HG03442 (cell line): ENCODE measurements around the gene BAIAP2L2.

Source experiments
- ATAC-seq: cut with Tn5 transposase; IDR thresholded peaks from one replicate; pipeline ENCODE4 v1.9.1; 2021; ENCODE audit warnings: mild to moderate bottlenecking, moderate library complexity; ENCODE audit not compliant: unreplicated experiment

BAIAP2L2 gene

GRCh38 chr22:38069372-38070249 lies 40.9 kb downstream of the BAIAP2L2 start:
- no peak for ATAC-seq

- ATAC-seq = no peak
Observed at GRCh38 chr22:38068641-38069371, 41.7 kb downstream of the BAIAP2L2 start.

DNA sequence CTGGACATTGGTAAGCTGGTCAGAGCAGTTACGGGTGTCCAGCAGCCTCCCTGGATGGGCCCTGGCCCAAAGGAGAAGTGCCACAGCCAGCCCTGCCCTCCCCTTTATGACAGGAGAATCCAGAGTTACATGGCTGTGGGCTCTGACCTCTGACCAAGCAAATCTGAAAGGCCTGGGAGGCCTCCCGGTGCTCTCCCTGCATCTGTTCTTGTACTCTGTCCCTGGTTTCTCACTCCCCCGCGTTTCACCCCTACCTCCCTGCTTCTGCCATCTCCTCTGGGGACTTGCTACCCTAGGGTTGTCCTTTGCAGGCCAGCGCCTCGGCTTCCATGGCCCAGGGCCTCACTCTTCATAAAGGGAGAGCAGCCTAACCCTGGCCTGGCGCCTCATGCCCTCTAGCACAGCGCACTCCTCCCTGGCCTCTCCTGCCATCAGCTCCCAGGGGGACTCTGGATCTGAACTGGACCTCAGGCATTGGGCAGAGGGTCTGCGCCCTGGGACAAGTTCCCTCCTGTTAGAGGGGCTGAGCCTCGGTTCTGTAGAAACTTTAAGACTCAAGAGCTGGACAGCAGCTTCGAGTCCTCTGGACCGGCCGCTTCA lies 42.6 kb downstream of the BAIAP2L2 start:
- no peak for ATAC-seq

DNA sequence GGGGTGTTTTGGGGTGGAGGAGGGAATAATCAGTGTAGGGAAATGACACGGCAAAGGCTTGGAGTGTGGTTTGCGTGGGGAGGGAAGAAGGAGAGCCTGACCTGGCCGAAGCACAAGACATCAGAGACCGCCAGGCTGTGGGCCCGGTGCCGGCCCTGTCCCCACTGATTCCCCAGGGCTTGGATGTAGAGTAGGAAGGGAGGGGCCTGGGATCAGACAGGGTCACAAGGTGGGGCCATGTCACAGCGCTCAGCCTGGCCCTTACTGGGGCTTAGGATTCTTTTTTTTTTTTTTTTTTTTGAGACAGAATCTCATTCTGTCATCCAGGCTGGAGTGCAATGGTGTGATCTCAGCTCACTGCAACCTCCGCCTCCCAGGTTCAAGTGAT lies 43.5 kb downstream of the BAIAP2L2 start:
- ATAC-seq = no peak

DNA sequence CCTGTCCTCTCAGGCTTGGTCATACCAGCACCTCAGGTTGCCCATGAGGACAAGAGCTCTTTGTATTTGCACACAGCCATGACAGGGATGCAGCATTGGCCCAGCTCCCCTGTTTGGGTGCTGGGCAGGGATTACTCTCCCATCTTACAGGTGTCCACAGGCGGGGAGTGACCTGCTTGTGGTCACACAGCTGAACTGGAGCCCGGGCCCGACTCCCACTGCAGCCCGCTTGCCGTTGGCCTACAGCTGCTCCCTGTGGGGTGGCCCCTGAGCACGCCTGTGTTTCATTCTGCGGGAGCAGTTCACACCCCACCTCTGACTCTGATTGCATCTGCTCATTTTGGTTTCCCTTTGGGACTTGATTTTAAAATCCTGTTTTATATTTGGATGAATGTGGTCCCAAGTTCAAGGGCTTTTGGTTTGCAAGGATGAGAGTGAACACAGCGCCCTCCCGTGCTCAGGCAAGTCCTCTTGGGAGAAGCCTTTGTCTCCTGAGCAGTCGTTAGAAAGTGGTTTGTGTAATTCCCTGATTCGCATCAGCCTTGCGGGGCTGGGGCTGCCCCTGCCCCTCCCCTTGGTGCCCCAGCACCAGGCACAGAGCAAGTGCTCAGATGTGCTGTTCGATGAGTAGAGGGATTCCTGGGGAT lies 44.0 kb downstream of the BAIAP2L2 start:
- no peak for ATAC-seq

DNA sequence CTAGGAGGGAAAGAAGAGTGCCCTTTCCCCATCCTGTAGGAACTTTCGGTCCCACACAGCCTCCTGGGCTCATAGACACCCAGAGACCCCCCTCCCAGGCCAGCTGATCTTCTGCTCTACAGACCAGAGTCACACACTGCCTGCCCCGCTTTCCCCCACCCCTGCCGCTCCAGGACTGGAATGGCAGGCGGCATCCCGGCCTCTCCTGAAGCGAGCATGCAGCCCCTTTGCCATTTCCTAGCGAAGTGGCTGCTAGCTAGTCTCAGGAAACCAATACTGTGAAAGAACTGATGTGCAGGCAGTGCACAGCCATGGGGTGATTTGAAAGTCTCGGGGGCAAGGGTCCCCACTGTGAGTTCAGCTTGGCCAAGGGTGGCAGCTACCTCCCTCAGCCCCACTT lies 44.9 kb downstream of the BAIAP2L2 start:
- no peak for ATAC-seq

DNA sequence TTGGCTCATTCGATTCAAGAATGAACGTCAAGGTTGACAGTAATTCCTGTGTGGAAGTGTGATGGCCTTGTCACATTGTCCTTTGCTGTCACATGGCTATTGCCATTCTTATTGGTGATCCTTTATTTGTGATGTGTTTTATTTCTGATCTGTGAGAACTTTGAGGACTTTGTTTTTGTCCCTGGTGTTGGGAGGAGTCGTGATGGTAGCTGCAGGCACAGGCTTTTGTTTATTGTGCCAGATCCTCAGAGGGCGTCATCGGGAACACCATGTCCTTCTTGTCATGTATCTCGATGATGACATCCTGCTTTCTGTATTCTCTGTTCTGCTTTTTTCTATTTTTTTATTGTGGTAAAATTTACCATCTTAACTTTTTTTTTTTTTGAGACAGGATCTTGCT lies 47.7 kb downstream of the BAIAP2L2 start:
- ATAC-seq = no peak

GRCh38 chr22:38056969-38057891 lies 53.3 kb downstream of the BAIAP2L2 start, which contains the start of gene PICK1:
TSS of gene PICK1 (plus strand) at chr22:38057404. CDS start at chr22:38057810, 406 bp downstream.
- ATAC-seq = no peak

- ATAC-seq = peak; percentile 47
Observed at GRCh38 chr22:38051900-38052862, 58.3 kb downstream of the BAIAP2L2 start.

DNA sequence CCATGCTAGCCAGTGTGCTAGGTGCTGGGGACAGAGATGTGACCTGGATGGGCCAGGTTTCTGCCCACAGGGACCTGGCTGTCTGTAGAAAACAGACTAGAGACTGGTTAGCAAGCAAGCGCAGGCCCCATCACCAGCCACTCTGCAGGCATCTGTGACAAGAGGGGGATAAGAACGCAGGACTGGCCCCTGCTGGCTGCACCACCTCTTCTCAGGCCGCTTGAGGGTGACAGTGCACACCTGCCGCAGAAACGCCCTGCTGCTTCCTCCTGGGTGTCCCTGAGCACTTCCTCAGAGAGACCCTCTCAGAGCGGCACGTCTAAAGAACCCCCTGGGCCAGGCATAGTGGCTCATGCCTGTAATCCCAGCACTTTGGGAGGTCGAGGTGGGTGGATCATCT lies 59.2 kb downstream of the BAIAP2L2 start:
- ATAC-seq = no peak

DNA sequence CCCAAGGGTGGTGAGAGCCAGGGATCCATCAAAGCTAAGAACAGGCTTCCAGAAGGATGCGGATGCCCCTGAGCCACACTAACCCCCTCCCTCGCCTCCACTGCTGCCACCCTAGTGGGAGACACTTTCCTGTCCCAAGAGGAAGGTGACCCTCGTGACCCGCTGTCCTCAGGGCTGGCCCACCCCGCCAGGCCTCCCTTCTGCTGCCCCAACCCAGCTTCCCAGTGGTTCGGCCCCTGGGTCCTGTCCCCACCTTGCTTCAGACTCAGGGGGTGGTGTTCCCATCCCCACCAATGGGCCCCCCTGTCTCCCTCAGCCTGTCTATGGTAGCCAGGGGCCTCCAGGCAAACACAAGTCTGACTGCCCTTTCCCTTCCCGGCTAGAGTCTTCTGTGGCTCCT lies 59.8 kb downstream of the BAIAP2L2 start:
- ATAC-seq = no peak

- no peak for ATAC-seq
Observed at GRCh38 chr22:38049812-38050619, 60.5 kb downstream of the BAIAP2L2 start.

DNA sequence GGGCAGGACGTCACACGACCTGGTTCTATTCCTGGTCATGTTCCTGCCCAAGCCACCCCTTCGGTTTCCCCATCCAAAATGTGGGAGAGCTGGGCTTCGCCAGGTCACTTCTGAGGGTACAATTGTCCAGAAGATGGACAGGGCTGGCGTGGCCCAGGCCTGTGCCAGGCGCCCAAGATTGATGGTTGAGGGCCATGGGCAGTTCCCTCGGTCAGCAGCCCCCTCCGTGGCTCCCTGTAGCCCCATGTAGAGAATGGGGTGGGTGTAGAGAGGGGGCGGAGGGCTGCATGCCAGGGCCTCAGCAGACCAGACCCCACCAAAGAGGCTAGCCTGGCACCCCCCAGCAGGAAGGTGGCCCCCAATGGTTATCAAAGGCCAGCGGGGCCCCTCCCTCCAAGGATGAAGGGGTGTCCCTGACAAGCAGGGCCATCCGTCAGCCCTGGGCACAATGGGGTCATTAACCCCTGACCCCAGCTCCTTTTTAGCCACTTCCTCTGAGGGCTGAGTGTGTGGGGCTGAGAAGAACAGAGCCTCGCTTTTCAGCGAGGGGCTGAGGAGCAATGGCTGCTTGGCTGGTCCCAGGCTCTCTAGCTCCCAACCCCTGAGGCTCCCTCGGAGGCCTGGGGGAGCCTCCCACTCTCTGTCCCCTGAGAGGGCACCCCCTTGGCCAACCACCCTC lies 64.3 kb downstream of the BAIAP2L2 start:
- no peak for ATAC-seq

- ATAC-seq = no peak
Observed at GRCh38 chr22:38043151-38044039, 67.1 kb downstream of the BAIAP2L2 start.

DNA sequence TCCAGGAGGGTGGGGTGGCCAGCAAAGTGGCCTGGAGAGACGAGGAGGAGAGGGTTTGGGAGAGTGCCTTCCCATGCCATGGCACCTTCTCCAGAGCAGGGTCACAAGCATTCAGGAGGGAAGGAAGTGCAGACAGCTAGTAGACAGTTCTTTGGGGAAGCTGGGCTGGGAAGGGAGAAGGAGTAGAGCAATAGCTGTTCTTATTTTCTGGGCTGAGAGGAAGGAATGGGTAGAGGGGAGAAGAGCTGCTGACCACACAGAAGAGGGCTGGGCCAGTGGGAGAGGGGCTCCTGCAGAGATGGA lies 68.0 kb downstream of the BAIAP2L2 start:
- ATAC-seq = no peak

- ATAC-seq = no peak
Observed at GRCh38 chr22:38041760-38042487, 68.6 kb downstream of the BAIAP2L2 start.
